ENCODE measurements around the gene COL6A6. TPM values are rescaled to one million over a fixed set of nuclear protein-coding genes. Genes with fewer than 3 reads are reported as not detected.

Gene COL6A6
- total RNA-seq, 1 donor from 2014 or later = not detected

GRCh38 chr3:130528120-130528519 lies 11.1 kb downstream of the COL6A6 start:
- H3K4me1 Mint-ChIP-seq = peaks cover 4% of the 10 kb centered on the region
- H3K36me3 Mint-ChIP-seq (ENCODE audit: low read depth) = no peaks in the 10 kb centered on the region
- no peak overlapping the region for H3K4me3 Mint-ChIP-seq
- intact Hi-C loops (cut with micrococcal nuclease) = no loop called here
- POLR2A ChIA-PET = no interaction called here
- no peak for DNase-seq
- H3K9me3 Mint-ChIP-seq = no peaks in the 10 kb centered on the region
- H3K27me3 Mint-ChIP-seq = peaks cover 1% of the 10 kb centered on the region
- no peak overlapping the region for H3K27ac Mint-ChIP-seq
- ATAC-seq (ENCODE audit: low read depth) = no peak
- CTCF ChIA-PET = no interaction called here
- no peak for TF ChIP-seq CTCF (IDR thresholded peaks at IDR 0.05)

- TF ChIP-seq CTCF (IDR thresholded peaks at IDR 0.05) = no peak
- intact Hi-C loops (cut with micrococcal nuclease) = no loop called here
- DNase-seq = no peak
- peaks cover 4% of the 10 kb centered on the region for H3K9me3 Mint-ChIP-seq
- ChIA-PET POLR2A (no interaction called here), CTCF (no interaction called here)
- H3K4me1 Mint-ChIP-seq = peaks cover 4% of the 10 kb centered on the region
- no peak overlapping the region for H3K27ac Mint-ChIP-seq
- H3K4me3 Mint-ChIP-seq = no peak overlapping the region
- ATAC-seq (ENCODE audit: low read depth) = no peak
- no peaks in the 10 kb centered on the region for H3K27me3 Mint-ChIP-seq
- H3K36me3 Mint-ChIP-seq (ENCODE audit: low read depth) = no peaks in the 10 kb centered on the region
These were observed 12.7 kb downstream of the COL6A6 start for GRCh38 chr3:130529486-130530215.

GRCh38 chr3:130533247-130533646 lies 16.3 kb downstream of the COL6A6 start:
- Mint-ChIP-seq H3K27ac (no peak overlapping the region), H3K36me3 (ENCODE audit: low read depth) (no peaks in the 10 kb centered on the region), H3K9me3 (peaks cover 4% of the 10 kb centered on the region), H3K4me3 (no peak overlapping the region), H3K4me1 (peaks cover 4% of the 10 kb centered on the region), H3K27me3 (no peaks in the 10 kb centered on the region)
- ATAC-seq (ENCODE audit: low read depth) (no peak), DNase-seq (no peak)
- no peak for TF ChIP-seq CTCF (IDR thresholded peaks at IDR 0.05)
- intact Hi-C loops (cut with micrococcal nuclease) = no loop called here
- ChIA-PET POLR2A (no interaction called here), CTCF (no interaction called here)

- TF ChIP-seq CTCF (IDR thresholded peaks at IDR 0.05) = no peak
- Mint-ChIP-seq H3K36me3 (ENCODE audit: low read depth) (no peaks in the 10 kb centered on the region), H3K27ac (no peak overlapping the region), H3K4me3 (no peak overlapping the region), H3K4me1 (no peaks in the 10 kb centered on the region), H3K27me3 (no peaks in the 10 kb centered on the region), H3K9me3 (peaks cover 10% of the 10 kb centered on the region)
- DNase-seq (no peak), ATAC-seq (ENCODE audit: low read depth) (no peak)
- intact Hi-C loops (cut with micrococcal nuclease) = no loop called here
- ChIA-PET POLR2A (no interaction called here), CTCF (no interaction called here)
These were observed 20.8 kb downstream of the COL6A6 start for GRCh38 chr3:130537673-130538304.

- TF ChIP-seq CTCF (IDR thresholded peaks at IDR 0.05) = no peak
- Mint-ChIP-seq H3K36me3 (ENCODE audit: low read depth) (no peaks in the 10 kb centered on the region), H3K4me1 (no peaks in the 10 kb centered on the region), H3K27me3 (no peaks in the 10 kb centered on the region), H3K4me3 (no peak overlapping the region), H3K27ac (no peak overlapping the region), H3K9me3 (peaks cover 7% of the 10 kb centered on the region)
- ChIA-PET CTCF (interaction anchor here (0.7 kb wide), 1 partner anchor 16 kb away, joined by 3 read pairs; no protein-coding TSS in a partner anchor), POLR2A (no interaction called here)
- ATAC-seq (ENCODE audit: low read depth) = no peak
- intact Hi-C loops (cut with micrococcal nuclease) = no loop called here
- DNase-seq = no peak
These were observed 22.0 kb downstream of the COL6A6 start for GRCh38 chr3:130539005-130539404.
